PC-3 (cell line): ENCODE data around the gene TRIP6.

Experiments used
- CTCF ChIP-seq: fragments of 300-600 bp; sonication (generic); conservative IDR thresholded peaks from 2 replicates; pipeline ENCODE4 v1.5.1; 2017; ENCODE audit warnings: antibody characterized with exemption, low read depth, mild to moderate bottlenecking, low read length
- EZH2 ChIP-seq: fragments of 300-600 bp; sonication (generic); IDR thresholded peaks from one replicate; pipeline ENCODE4 v1.6.1; 2017; ENCODE audit warnings: antibody characterized with exemption, mild to moderate bottlenecking, low read length; ENCODE audit not compliant: unreplicated experiment
- EZH2phosphoT487 ChIP-seq: fragments of 300-600 bp; sonication (generic); IDR thresholded peaks from 2 replicates; pipeline ENCODE4 v1.6.1; 2018; ENCODE audit warnings: mild to moderate bottlenecking, antibody characterized with exemption, low read length, borderline replicate concordance

- TF ChIP-seq CTCF (no peak), EZH2phosphoT487 (no peak), EZH2 (no peak)
Measured at GRCh38 chr7:100911484-100911883, 44.3 kb downstream of the TRIP6 start.
